ENCODE data around the gene INPP5A. TPM values are rescaled to one million over a fixed set of nuclear protein-coding genes. Genes with fewer than 3 reads are reported as not detected.
A peak's percentile ranks its signal among the peaks of the same experiment; 100 is the strongest.

INPP5A gene
- total and polyA plus RNA-seq, 10 donors, result 11.1 to 41.3 (median 30.8) TPM

DNA sequence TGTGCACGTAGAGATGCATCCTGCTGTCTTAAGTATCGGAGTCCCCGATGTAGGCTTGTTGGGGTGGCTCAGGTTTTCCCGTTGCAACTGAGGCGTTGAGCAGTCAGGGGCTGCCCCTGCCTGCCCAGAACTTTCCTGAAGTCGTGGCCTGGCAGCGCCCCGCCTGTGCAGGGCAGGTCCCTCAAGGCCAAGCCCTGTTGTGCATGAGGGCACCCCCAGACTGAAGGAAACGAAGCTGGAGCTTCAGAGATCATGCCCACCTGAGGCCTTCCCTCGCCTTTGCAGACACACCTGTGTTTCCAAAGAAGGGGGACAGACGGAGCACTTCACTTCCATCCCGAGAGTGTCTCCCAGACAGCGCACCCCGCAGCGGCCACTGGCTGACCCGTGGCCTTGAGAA, 127.3 kb downstream of the INPP5A start:
- DNase-seq, result peak; percentile 36
- H3K9me3 ChIP-seq, result no peaks in the 10 kb centered on the region
- H3K36me3 ChIP-seq, result peaks cover 0 to 46% (median 4%) of the 10 kb centered on the region in 6 donors
- no peak overlapping the region for H3K4me3 ChIP-seq
- 77 to 90% (median 84%) methylated on average over 14 to 16 of the region's 16 CpGs for WGBS, 5 donors
- no peaks in the 10 kb centered on the region for H3K27me3 ChIP-seq (replicated peaks in 1 of 7)
- peaks cover 0 to 19% (median 4%) of the 10 kb centered on the region in 6 donors for H3K4me1 ChIP-seq
- intact Hi-C loops (cut with DNase I; ENCODE audit: low total_unique reads), result no loop called here
- TF ChIP-seq, protein P1, sequence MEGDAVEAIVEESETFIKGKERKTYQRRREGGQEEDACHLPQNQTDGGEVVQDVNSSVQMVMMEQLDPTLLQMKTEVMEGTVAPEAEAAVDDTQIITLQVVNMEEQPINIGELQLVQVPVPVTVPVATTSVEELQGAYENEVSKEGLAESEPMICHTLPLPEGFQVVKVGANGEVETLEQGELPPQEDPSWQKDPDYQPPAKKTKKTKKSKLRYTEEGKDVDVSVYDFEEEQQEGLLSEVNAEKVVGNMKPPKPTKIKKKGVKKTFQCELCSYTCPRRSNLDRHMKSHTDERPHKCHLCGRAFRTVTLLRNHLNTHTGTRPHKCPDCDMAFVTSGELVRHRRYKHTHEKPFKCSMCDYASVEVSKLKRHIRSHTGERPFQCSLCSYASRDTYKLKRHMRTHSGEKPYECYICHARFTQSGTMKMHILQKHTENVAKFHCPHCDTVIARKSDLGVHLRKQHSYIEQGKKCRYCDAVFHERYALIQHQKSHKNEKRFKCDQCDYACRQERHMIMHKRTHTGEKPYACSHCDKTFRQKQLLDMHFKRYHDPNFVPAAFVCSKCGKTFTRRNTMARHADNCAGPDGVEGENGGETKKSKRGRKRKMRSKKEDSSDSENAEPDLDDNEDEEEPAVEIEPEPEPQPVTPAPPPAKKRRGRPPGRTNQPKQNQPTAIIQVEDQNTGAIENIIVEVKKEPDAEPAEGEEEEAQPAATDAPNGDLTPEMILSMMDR (IDR thresholded peaks at IDR 0.05 in 8 of 11, conservative IDR thresholded peaks at IDR 0.05 in 3 of 11), result no peak
- TF ChIP-seq POLR2AphosphoS5 (IDR thresholded peaks at IDR 0.05) (no peak), POLR2A (IDR thresholded peaks at IDR 0.05) (no peak)
- H3K27ac ChIP-seq, result no peak overlapping the region

GRCh38 chr10:132665946-132666704, 128.5 kb downstream of the INPP5A start:
- Histone ChIP-seq H3K9me3 (no peaks in the 10 kb centered on the region), H3K4me1 (peaks cover 0 to 19% (median 4%) of the 10 kb centered on the region in 6 donors), H3K27ac (no peak overlapping the region), H3K36me3 (peaks cover 0 to 36% (median 2%) of the 10 kb centered on the region in 6 donors), H3K4me3 (no peak overlapping the region), H3K27me3 (replicated peaks in 1 of 7) (no peaks in the 10 kb centered on the region)
- 80 to 90% (median 82%) methylated on average over 15 of the region's 15 CpGs for WGBS, 5 donors
- peak; percentile 20 for DNase-seq
- intact Hi-C loops (cut with DNase I; ENCODE audit: low total_unique reads), result no loop called here
- TF ChIP-seq POLR2AphosphoS5 (IDR thresholded peaks at IDR 0.05), result no peak

DNA sequence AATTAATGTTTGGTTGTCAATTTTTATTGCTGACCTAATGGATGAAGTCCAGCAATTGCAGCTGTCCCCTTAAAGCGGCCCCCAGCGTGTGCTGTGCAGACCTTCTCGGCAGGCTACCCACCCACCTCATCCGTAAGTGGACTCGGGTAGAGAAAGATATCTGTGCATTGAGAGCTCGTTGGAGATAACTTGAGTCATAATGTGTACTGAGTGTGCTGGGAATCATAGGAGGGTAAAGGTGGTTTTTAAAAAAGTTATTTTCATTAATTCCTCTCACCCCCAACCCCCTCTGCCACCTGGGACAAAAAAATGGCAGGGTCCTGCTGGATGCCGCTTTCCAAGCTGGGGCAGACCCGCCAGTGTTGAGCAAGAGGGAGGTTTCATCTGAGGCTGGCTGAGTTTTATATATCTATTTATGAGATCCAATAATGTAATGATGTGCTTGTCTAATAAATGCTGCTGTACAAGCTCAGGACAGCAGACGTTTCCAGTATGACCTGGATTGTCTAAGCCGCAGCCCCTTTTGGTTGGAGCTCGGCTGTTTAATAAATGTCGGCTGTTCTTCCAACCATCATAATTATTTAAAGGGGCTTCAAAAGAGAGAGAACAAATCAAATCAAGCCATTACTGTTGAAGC, 129.2 kb downstream of the INPP5A start:
- intact Hi-C loops (cut with DNase I; ENCODE audit: low total_unique reads), result no loop called here
- peak; percentile 20 for DNase-seq
- H3K27ac ChIP-seq, result no peak overlapping the region
- H3K4me1 ChIP-seq, result peaks cover 0 to 19% (median 4%) of the 10 kb centered on the region in 6 donors
- H3K4me3 ChIP-seq, result no peak overlapping the region
- H3K9me3 ChIP-seq, result no peaks in the 10 kb centered on the region
- WGBS, 5 donors, result 91 to 96% (median 95%) methylated on average over 12 of the region's 12 CpGs
- TF ChIP-seq POLR2A (IDR thresholded peaks at IDR 0.05) (no peak), POLR2AphosphoS5 (IDR thresholded peaks at IDR 0.05) (no peak)
- TF ChIP-seq, protein P1 (IDR thresholded peaks at IDR 0.05 in 8 of 11, conservative IDR thresholded peaks at IDR 0.05 in 3 of 11), result no peak
- no peaks in the 10 kb centered on the region for H3K27me3 ChIP-seq (replicated peaks in 1 of 7)
- peaks cover 0 to 37% (median 2%) of the 10 kb centered on the region in 6 donors for H3K36me3 ChIP-seq

DNA sequence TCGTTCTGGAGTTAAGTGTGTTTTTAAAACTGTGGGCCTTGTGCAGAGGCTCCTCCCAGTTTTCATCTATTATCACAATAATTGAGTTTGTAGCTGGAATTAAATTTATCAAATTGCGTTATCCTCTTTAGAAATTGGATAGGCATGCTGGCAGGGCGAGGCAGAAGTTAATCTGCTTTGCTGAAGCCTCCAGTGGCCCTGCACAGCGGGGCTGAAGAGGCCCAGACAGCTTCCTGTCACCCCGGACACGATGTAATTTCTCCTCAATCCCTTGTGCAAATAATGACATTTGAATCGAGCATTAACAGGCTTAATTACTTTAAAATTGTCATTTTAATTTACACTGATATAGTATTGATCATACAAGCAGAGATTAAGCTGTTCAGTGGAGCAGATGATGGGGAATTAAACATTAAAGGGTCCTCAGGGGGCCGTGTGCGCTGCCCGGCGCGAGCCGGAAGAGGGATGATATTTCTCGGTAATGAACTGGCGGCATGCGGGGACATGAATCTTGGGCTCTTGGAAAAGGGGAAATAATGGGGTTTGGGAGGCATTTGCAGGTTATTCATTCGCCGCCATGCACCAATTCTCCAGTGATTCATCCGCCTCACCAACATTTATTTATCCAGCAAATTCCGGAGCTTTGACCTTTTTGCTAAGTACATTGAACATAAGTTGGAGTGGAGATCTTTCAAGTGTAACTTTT, 129.9 kb downstream of the INPP5A start:
- Histone ChIP-seq H3K4me1 (peaks cover 0 to 19% (median 4%) of the 10 kb centered on the region in 6 donors), H3K4me3 (no peak overlapping the region), H3K36me3 (peaks cover 0 to 30% (median 2%) of the 10 kb centered on the region in 6 donors), H3K27me3 (replicated peaks in 1 of 7) (no peaks in the 10 kb centered on the region), H3K27ac (no peak overlapping the region), H3K9me3 (no peaks in the 10 kb centered on the region)
- TF ChIP-seq POLR2AphosphoS5 (IDR thresholded peaks at IDR 0.05), result no peak
- TF ChIP-seq POLR2A (IDR thresholded peaks at IDR 0.05), result no peak
- TF ChIP-seq, protein P1 (IDR thresholded peaks at IDR 0.05 in 8 of 11, conservative IDR thresholded peaks at IDR 0.05 in 3 of 11), result no peak
- intact Hi-C loops (cut with DNase I; ENCODE audit: low total_unique reads), result no loop called here
- 90 to 94% (median 90%) methylated on average over 20 of the region's 20 CpGs for WGBS, 5 donors
- DNase-seq, result no peak
